GM18867 (cell line): ENCODE measurements around the gene GPC1.

Experiments
- ATAC-seq: cut with Tn5 transposase; IDR thresholded peaks from one replicate; pipeline ENCODE4 v1.9.1; 2021; ENCODE audit warnings: mild to moderate bottlenecking, moderate library complexity; ENCODE audit not compliant: unreplicated experiment

The GPC1 gene

DNA sequence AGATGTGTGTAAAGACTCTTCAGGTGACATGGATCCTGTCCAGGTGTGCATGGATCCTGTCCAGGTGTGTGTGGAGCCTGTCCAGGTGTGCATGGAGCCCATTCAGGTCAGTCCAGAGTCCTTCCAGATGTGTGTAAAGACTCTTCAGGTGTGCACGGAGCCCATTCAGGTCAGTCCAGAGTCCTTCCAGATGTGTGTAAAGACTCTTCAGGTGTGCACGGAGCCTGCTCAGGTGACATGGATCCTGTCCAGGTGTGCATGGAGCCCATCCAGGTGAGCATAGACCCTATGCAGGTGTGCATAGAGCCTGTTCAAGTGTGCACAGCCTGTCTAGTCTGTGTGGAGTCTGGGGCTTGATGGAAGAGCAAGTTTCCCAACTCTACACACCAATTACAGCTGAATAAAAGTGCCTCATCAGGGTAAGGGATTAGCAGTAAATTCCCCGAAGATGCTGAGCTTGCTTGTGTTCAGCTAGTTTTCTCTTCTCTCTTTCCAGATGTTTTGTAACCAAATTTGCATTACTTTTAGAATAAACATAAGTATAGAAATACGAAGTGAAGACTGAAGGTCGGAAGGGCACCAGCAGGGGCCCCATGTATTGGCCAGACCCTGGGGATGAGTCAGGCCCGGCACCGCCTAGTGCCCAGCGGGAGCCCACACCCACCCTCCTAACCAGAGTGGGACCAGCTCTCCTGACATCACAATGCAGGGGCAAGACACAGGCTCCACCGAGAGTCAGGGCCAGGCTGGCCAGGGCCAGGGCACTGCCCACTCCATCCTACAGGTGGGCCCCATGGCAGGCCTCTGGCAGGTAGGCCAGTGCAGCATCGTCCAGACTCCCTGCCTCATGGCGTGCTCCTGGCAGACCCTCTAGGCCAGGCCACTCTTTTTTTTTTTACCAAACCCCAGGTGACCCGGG is 38.6 kb upstream of the GPC1 start:
- no peak for ATAC-seq

GRCh38 chr2:240397542-240397916 is 37.9 kb upstream of the GPC1 start:
- no peak for ATAC-seq

DNA sequence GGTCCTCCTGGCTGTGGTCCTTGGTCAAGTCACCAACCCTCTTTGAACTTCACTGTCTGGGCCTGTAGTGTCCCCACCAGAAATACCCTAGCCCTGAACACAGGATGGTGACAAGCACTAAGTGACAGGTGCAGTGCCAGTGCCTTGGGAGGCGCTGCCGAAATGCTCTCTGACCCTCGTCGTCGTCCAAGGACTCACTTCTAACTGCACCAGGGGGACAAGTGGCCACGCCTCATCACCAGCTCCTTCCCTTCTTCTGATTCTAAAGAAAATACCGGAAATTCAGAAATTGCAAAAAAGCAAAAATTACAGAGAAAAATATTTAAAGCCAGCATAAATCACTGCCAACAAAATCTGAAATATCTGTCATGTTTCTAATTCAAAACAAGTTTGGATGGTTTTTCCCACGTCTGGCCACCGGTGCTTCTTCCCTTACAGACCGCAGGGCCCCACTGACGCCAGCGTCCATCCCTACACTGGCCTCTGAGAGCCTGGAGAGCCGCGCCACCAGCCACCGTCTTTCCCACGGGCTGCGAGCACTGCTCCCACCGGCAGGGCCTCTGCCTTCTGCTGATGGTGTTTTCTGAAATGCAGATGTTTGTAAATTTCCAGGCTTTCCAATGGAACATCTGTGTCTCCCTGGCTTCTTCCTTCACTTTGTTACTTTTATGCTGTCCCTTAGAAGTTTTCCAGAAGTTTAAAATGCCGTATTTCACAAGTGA is 37.4 kb upstream of the GPC1 start:
- no peak for ATAC-seq

GRCh38 chr2:240398661-240399267 is 36.7 kb upstream of the GPC1 start:
- ATAC-seq: no peak

DNA sequence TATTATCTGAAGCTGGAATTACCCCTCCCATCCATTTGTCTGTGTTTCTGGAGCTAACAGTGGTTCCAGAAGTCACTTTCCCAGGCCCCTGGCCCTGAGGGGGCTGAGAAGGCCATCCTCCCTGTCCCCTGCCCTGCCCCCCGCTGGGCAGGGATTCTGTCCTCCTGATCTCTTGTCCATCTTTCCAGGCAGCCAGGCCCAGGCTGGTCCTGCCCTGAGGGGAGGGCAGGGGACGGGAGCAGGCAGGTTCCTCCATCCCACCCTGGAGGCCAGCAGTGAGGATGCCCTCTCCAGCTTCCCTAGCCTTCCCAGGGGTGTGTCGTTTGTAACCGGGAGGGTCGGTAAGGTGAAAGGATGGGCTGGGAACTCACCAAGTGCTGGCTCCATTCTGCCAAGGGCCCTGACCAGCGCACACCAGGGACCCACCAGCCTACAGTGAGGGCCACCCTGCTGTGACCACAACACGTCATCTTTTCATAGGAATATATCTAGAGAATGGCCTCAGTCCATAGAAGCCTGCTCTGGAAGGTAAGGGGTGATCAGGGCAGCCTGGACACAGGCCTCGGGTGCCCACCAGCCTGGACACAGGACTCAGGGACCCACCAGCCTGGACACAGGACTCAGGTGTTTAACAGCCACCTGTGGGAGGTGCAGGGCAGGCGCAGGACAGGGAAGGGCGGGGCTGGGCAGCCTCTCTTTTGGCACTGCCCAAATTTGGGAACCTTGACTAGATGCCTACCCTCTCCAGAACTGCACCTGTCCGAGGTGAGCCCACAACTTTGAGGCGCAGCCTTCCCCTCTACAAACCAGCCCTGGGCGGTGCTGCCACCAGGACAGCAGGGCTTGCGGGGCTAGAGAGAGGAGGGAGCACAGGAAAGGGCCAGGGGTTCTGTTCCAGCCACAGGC is 35.8 kb upstream of the GPC1 start:
- no peak for ATAC-seq

GRCh38 chr2:240400371-240401161 is 34.9 kb upstream of the GPC1 start:
- no peak for ATAC-seq

DNA sequence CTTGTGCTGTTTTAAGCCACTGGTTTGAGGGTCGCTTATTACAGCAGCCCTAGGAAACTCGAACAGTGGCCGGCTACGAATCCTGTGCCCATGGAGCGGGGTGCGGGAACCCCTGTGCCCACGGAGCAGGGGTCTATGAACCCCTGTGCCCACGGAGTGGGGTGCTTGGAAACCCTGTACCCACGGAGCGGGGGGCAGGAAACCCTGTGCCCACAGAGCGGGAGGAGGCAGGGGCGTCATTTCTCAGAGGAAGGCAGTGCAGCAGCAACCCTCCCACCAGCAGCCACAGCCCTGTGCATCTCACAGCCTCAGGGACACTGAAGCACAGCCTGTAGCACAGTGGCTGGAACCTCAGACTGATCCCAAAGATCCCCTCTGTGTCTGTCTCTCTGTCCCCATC is 34.2 kb upstream of the GPC1 start:
- ATAC-seq: no peak

- no peak for ATAC-seq
These were observed 33.5 kb upstream of the GPC1 start for GRCh38 chr2:240401781-240402551.

- no peak for ATAC-seq
These were observed 32.7 kb upstream of the GPC1 start for GRCh38 chr2:240402566-240403272.

DNA sequence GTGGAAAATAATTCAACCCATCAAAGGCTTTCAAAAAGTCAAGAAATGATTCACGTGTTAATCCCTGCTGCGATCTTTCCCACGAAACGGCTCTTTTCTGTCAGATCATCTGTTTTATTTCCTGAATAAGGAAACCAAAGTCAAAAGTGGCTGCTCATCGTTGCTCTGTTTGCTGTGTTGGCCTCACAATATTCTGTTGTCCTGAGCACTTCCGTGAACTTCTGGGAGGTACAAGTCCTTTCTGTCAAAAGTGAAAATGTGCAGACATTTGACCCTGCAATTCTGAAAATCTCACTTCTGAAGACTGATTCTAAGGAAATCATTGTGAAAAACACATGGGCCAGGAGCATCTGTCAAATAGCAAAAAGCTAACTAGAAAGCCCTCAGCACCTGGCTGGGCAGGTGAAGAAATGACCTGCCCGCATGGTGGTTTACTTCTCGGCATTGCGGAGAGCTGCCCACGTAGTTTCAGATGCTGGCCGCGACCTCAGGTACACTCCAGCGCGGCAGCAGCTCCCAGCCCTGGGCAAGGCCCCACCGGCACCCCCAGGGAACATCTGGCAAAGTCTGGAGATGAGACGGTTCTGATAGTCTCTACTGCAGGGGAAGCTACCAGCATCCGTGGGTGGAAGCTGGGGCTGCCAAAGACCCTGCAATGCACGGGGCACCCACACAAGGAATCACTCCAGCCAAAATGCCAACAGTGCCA is 31.9 kb upstream of the GPC1 start:
- no peak for ATAC-seq

DNA sequence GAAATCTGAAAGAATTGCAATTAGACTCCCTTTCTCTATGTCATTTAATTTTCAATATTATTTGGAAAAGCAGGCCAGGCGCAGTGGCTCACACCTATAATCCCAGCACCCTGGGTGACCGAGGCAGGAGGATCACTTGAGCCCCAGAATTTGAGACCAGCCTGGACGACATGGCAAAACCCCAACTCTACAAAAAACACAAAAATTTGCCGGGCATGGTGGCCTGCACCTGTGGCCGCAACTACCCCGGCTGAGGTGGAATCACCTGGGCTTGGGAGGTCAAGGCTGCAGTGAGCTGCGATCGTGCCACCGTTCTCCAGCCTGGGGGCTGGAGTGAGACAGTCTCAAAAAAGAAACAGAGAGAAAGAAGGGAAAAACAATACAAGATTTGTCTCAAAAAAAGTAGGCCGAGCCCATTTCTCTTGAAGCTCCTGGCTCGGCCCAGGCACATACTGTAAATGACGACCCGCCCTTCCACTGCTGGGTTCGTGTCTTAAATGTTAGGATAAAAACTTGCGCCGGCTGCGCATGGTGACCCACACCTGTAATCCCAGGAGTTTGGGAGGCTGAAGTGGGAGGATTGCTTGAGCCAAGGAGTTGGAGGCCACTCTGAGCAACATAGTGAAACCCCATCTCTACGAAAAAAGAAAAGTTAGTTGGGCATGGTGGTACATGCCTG is 31.1 kb upstream of the GPC1 start:
- ATAC-seq: no peak

- ATAC-seq: no peak
These were observed 30.3 kb upstream of the GPC1 start for GRCh38 chr2:240405133-240405532.

GRCh38 chr2:240405684-240406313 is 29.7 kb upstream of the GPC1 start:
- ATAC-seq: no peak

GRCh38 chr2:240407090-240407489 is 28.4 kb upstream of the GPC1 start:
- ATAC-seq: no peak

DNA sequence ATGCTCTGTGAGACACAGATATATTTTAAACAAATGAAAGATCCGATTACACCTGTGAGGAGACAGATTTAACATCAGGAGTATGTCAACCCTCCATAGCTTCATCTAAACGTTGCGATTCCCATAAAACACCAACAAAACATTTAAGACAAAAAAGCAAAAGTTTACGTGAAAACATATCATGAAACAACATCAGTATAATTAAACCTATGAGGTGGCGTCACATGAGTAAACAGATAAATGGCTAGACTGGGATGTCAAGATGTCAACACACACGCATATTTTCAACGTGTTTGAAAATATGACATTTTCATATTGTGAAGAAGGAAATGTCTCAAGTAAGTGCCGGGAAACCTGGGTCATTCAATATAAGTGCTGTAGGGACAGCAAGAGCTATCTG is 25.5 kb upstream of the GPC1 start:
- no peak for ATAC-seq

DNA sequence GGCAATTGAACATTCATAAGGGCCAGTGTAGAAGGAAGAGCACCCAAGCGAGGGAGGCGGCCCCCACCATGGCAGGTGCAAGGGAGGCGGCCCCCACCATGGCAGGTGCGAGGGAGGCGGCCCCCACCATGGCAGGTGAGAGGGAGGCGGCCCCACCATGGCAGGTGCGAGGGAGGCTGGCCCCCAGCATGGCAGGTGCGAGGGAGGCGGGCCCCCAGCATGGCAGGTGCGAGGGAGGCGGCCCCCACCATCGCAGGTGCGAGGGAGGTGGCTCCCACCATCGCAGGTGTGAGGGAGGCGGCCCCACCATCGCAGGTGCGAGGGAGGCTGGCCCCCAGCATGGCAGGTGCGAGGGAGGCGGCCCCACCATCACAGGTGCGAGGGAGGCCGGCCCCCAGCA is 24.7 kb upstream of the GPC1 start:
- ATAC-seq: no peak
